Breast epithelium (tissue), 3 donors: ENCODE results near the gene CERKL.

Source experiments
- CTCF ChIP-seq, 3 donors: fragments of 450-650 bp; IDR thresholded peaks; one replicate each; pipeline ENCODE4 v1.5.1; 2016 to 2017; ENCODE audit warnings: antibody characterized with exemption in 3 of 3, mild to moderate bottlenecking in 3 of 3, moderate library complexity in 3 of 3
- POLR2A ChIP-seq: fragments of 450-650 bp; IDR thresholded peaks from one replicate; pipeline ENCODE4 v1.6.1; 2016; ENCODE audit warnings: antibody characterized with exemption, mild to moderate bottlenecking, moderate library complexity

GRCh38 chr2:181554061-181554830 lies 102.7 kb downstream of the CERKL start:
- TF ChIP-seq POLR2A: no peak
- no peak for TF ChIP-seq CTCF (IDR thresholded peaks at IDR 0.05)
